ENCODE results near the gene ABHD8.

ABHD8 gene

DNA sequence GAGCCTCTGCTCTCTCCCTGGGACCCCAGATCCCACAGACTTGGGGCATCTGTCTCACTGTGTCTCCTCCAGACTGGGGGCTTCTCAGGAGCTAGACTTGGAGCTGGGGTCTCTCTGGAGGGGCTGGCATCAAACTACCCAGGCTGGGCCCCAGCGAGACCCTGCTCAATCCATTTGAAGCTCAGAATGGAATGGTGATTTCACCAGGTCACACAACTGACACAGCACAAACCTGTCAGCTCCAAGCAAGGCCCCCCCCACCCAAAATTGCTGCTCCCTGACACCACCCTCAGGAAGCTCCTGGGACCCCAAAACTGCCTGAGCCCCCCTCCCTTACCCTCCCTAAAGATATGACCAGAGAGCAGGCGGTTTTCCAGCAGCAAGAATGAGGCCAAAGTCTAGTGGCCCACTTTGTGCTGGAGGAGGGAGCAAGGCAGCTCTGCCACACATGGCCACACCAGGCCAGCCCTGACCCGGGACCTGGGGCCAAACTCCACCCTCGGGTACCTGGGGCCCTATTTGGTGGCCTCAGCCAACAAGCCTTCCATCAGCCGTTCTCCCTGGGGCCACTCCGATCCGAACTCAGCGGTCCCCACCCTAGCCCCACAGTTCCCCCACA, 59.9 kb downstream of the ABHD8 start:
- peaks cover 16% of the 10 kb centered on the region for H3K79me2 ChIP-seq (ENCODE audit: low read length)
- no peaks in the 10 kb centered on the region for H4K20me1 ChIP-seq (ENCODE audit: insufficient read depth, low read length)
- H3K4me1 ChIP-seq (ENCODE audit: low read length): peaks cover 13% of the 10 kb centered on the region; the same call in 1 of the 2 replicates
- H3K36me3 ChIP-seq (replicated peaks; ENCODE audit: insufficient read depth, low read length): no peaks in the 10 kb centered on the region
- no peak overlapping the region for H2AFZ ChIP-seq (ENCODE audit: low read length)
- H3K9me3 ChIP-seq (replicated peaks; ENCODE audit: insufficient read depth, low read length): no peaks in the 10 kb centered on the region
- no peak overlapping the region for H3K9ac ChIP-seq (ENCODE audit: low read length)
- peaks cover 7% of the 10 kb centered on the region; the same call in 1 of the 2 replicates for H3F3A ChIP-seq (ENCODE audit: insufficient read depth, low read length)
- no peak overlapping the region for H3K27ac ChIP-seq (ENCODE audit: low read length)
- H3K27me3 ChIP-seq (replicated peaks; ENCODE audit: insufficient read depth, low read length): no peaks in the 10 kb centered on the region
- H3K9me2 ChIP-seq (replicated peaks; ENCODE audit: insufficient read depth, low read length): no peaks in the 10 kb centered on the region
- no peak for TF ChIP-seq EZH2 (optimal IDR thresholded peaks at IDR 0.05; ENCODE audit: low read depth, low read length)
- no peak for TF ChIP-seq EZH2phosphoT487 (IDR thresholded peaks at IDR 0.05; ENCODE audit: low read length)
- TF ChIP-seq, protein P1, sequence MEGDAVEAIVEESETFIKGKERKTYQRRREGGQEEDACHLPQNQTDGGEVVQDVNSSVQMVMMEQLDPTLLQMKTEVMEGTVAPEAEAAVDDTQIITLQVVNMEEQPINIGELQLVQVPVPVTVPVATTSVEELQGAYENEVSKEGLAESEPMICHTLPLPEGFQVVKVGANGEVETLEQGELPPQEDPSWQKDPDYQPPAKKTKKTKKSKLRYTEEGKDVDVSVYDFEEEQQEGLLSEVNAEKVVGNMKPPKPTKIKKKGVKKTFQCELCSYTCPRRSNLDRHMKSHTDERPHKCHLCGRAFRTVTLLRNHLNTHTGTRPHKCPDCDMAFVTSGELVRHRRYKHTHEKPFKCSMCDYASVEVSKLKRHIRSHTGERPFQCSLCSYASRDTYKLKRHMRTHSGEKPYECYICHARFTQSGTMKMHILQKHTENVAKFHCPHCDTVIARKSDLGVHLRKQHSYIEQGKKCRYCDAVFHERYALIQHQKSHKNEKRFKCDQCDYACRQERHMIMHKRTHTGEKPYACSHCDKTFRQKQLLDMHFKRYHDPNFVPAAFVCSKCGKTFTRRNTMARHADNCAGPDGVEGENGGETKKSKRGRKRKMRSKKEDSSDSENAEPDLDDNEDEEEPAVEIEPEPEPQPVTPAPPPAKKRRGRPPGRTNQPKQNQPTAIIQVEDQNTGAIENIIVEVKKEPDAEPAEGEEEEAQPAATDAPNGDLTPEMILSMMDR (IDR thresholded peaks at IDR 0.05; ENCODE audit: low read length): no peak
- H3K4me2 ChIP-seq (ENCODE audit: low read depth, low read length): no peak overlapping the region
- H3K4me3 ChIP-seq (ENCODE audit: low read length): no peak overlapping the region
- no peak for DNase-seq

DNA sequence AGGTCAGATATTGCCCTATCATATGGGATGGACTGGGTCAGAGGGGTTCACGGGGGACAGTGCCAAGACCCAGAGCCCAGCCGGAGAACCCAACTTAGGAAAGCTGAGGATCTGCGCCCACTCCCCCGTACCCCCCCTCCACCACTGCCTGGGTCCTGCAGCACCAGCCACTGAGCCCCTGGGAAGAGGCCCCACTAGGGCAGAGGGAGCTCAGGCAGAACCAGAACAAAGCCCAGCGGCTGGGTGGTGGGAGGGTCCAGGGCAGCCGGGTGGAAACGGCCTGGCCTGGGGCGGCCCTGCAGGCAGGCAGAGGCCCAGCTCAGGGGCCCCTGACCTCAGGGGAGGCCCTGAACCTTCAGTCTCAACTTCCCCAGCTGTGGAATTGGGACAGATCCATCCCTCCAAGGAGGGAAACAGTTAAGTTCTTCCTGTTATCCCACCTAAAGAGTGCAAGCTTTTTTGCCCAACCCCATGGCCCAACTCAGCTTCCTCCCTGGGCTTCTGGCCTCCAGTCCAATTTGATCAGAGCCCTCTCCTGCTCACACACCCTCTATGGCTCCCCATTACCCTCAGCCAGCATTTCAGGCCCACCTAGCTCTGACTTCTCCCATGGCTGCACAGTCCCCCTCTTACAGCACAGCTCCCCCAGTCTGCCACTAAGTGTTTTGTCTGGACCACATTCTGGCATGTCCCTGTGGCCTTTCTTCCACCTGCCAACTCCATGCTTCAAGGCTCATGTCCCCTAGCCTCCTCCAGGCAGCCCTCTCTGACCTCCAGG, 60.6 kb downstream of the ABHD8 start:
- DNase-seq: no peak
- Histone ChIP-seq H3F3A (ENCODE audit: insufficient read depth, low read length) (peaks cover 7% of the 10 kb centered on the region; the same call in 1 of the 2 replicates), H3K9me3 (replicated peaks; ENCODE audit: insufficient read depth, low read length) (no peaks in the 10 kb centered on the region), H3K27me3 (replicated peaks; ENCODE audit: insufficient read depth, low read length) (no peaks in the 10 kb centered on the region), H3K4me3 (ENCODE audit: low read length) (no peak overlapping the region), H3K79me2 (ENCODE audit: low read length) (peaks cover 16% of the 10 kb centered on the region), H3K27ac (ENCODE audit: low read length) (no peak overlapping the region), H3K36me3 (replicated peaks; ENCODE audit: insufficient read depth, low read length) (no peaks in the 10 kb centered on the region), H3K9ac (ENCODE audit: low read length) (no peak overlapping the region), H4K20me1 (ENCODE audit: insufficient read depth, low read length) (no peaks in the 10 kb centered on the region), H3K4me2 (ENCODE audit: low read depth, low read length) (no peak overlapping the region), H2AFZ (ENCODE audit: low read length) (no peak overlapping the region), H3K9me2 (replicated peaks; ENCODE audit: insufficient read depth, low read length) (no peaks in the 10 kb centered on the region), H3K4me1 (ENCODE audit: low read length) (peaks cover 13% of the 10 kb centered on the region; the same call in 1 of the 2 replicates)
- TF ChIP-seq, protein P1 (IDR thresholded peaks at IDR 0.05; ENCODE audit: low read length): no peak
- TF ChIP-seq EZH2 (optimal IDR thresholded peaks at IDR 0.05; ENCODE audit: low read depth, low read length): no peak
- TF ChIP-seq EZH2phosphoT487 (IDR thresholded peaks at IDR 0.05; ENCODE audit: low read length): no peak
